Osteocyte (in vitro differentiated cells): Measurements from ENCODE around the gene HMCES. TPM values are rescaled to one million over a fixed set of nuclear protein-coding genes. Genes with fewer than 3 reads are reported as not detected.

Experiments used
- DNase-seq: peaks from one replicate; pipeline ENCODE4 v3.0.0; 2021; ENCODE audit warnings: mixed read lengths; ENCODE audit not compliant: unreplicated experiment; ENCODE audit errors: extremely low spot score
- H3K27ac Mint-ChIP-seq: one replicate; pipeline ENCODE4 v1.8.0; 2021; ENCODE audit warnings: mild to moderate bottlenecking, mixed read lengths; ENCODE audit not compliant: unreplicated experiment
- H3K27me3 Mint-ChIP-seq: one replicate; pipeline ENCODE4 v1.8.0; 2021; ENCODE audit warnings: mixed read lengths; ENCODE audit not compliant: unreplicated experiment
- H3K36me3 Mint-ChIP-seq: one replicate; pipeline ENCODE4 v1.8.0; 2021; ENCODE audit warnings: mixed read lengths; ENCODE audit not compliant: unreplicated experiment
- H3K4me1 Mint-ChIP-seq: one replicate; pipeline ENCODE4 v1.8.0; 2021; ENCODE audit warnings: mixed read lengths; ENCODE audit not compliant: unreplicated experiment
- H3K4me3 Mint-ChIP-seq: one replicate; pipeline ENCODE4 v1.8.0; 2021; ENCODE audit warnings: mild to moderate bottlenecking, moderate library complexity, mixed read lengths; ENCODE audit not compliant: unreplicated experiment
- H3K9me3 Mint-ChIP-seq: one replicate; pipeline ENCODE4 v1.8.0; 2021; ENCODE audit warnings: mixed read lengths; ENCODE audit not compliant: unreplicated experiment
- total RNA-seq: library from RNA; stranded (reverse); gene quantifications from 2 replicates; pipeline ENCODE4 v1.2.1, GENCODE V29; 2021
- TF ChIP-seq, protein P1 (sequence below): fragments of 200-600 bp; sonication (generic); IDR thresholded peaks from 2 replicates; pipeline ENCODE4 v1.5.0; 2021; ENCODE audit warnings: antibody characterized with exemption, mild to moderate bottlenecking, moderate library complexity

Gene HMCES
- total RNA-seq, 1 donor from 2014 or later = 24.7 TPM

DNA sequence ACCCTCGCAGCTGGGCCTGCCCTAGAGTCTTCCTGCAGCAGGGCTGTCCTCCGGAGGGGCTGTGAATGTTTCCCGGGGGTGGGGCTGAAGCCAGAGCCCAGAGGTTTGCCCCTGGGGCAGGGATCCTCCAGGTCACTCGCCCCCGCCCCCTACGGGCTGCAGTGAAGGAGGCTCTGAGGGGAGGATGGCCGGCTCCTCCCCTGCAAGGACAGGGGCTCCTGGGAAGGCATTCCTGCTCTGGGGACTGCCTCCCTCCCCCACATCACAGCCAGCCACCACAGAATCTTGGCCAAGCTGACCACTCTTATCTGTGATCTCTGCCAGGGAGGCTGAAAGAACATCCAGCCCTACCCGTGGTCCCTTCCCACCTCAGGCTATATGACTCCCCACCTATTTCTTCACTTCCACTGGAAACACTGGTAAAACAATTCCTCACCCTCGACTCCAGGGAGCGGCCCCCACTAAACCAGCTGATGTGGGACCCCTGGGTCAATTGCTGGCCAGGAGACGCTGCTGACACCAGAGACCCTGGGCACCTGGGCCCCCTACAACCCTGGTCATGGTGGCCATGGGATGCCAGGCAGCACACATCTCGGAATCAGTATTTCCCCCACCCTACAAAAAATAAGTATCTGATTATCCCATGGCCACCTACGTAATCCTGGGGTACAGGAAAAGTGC lies 66.0 kb downstream of the HMCES start:
- Mint-ChIP-seq H3K4me3 (no peak overlapping the region), H3K4me1 (peaks cover 4% of the 10 kb centered on the region), H3K27ac (no peak overlapping the region), H3K36me3 (no peaks in the 10 kb centered on the region), H3K9me3 (no peaks in the 10 kb centered on the region), H3K27me3 (peaks cover 10% of the 10 kb centered on the region)
- no peak for DNase-seq
- TF ChIP-seq, protein P1, sequence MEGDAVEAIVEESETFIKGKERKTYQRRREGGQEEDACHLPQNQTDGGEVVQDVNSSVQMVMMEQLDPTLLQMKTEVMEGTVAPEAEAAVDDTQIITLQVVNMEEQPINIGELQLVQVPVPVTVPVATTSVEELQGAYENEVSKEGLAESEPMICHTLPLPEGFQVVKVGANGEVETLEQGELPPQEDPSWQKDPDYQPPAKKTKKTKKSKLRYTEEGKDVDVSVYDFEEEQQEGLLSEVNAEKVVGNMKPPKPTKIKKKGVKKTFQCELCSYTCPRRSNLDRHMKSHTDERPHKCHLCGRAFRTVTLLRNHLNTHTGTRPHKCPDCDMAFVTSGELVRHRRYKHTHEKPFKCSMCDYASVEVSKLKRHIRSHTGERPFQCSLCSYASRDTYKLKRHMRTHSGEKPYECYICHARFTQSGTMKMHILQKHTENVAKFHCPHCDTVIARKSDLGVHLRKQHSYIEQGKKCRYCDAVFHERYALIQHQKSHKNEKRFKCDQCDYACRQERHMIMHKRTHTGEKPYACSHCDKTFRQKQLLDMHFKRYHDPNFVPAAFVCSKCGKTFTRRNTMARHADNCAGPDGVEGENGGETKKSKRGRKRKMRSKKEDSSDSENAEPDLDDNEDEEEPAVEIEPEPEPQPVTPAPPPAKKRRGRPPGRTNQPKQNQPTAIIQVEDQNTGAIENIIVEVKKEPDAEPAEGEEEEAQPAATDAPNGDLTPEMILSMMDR = no peak

DNA sequence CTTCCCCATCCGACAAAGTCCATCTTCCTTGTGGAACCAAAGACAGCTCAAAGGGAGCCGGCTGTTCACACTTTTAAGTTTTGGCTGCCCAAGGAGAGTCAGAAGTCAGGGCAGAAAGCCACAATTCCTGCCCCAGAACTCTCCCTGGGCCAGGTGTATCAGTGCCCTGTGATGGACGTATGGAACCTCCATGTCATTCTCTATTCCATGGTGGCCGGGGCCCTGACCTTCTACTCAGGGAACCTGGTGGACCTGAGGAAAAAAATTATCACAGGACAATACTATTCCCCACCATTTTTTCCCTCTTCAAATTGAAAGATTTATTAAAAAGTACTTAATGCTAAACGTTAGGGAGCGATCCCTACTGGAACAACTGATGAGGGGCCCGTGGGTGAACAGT lies 66.6 kb downstream of the HMCES start:
- H3K36me3 Mint-ChIP-seq = no peaks in the 10 kb centered on the region
- TF ChIP-seq, protein P1 = no peak
- no peak for DNase-seq
- no peaks in the 10 kb centered on the region for H3K9me3 Mint-ChIP-seq
- H3K4me3 Mint-ChIP-seq = no peak overlapping the region
- H3K27me3 Mint-ChIP-seq = peaks cover 10% of the 10 kb centered on the region
- no peak overlapping the region for H3K27ac Mint-ChIP-seq
- peaks cover 4% of the 10 kb centered on the region for H3K4me1 Mint-ChIP-seq

GRCh38 chr3:129345971-129346370 lies 67.3 kb downstream of the HMCES start:
- H3K27ac Mint-ChIP-seq = no peak overlapping the region
- peaks cover 10% of the 10 kb centered on the region for H3K27me3 Mint-ChIP-seq
- H3K36me3 Mint-ChIP-seq = no peaks in the 10 kb centered on the region
- no peak for DNase-seq
- H3K9me3 Mint-ChIP-seq = no peaks in the 10 kb centered on the region
- peaks cover 4% of the 10 kb centered on the region for H3K4me1 Mint-ChIP-seq
- TF ChIP-seq, protein P1 = no peak
- H3K4me3 Mint-ChIP-seq = no peak overlapping the region

DNA sequence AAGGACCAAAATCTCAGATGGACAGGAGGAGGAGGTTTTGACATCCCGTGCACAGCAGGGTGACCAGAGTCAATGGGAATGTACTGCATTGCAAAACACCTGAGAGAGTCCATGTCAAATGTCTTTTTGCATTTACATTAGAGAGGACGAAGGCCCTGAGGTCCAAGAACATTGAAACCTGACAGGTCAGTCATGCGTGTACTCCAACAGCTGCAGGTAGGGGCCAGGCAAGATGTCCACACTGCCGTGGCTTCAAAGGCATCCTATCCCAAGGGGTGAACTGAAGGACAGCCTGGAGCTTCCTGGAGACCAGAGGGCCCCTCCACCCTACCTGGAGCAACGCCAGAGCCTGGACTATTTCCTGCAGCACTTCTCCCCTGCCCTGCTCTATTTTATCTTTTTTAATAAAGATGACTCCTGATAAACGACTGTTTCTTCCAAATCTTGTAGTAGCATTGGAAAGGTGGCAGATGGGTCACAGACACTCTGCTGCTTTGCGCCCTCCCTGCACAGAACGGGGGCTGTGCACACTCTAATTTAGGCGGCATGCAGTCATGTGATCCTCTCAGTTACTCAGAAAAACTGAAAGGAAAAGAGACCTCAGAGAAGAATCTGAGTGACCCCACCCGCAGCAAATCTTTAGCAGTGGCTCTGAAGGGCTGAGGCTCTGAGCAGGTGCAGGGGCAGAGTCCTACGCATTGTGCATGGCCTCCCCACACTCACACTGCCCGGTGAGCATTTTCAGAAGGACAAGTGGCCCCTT lies 68.2 kb downstream of the HMCES start:
- Mint-ChIP-seq H3K4me1 (peaks cover 4% of the 10 kb centered on the region), H3K9me3 (no peaks in the 10 kb centered on the region), H3K36me3 (no peaks in the 10 kb centered on the region), H3K4me3 (no peak overlapping the region), H3K27me3 (peaks cover 10% of the 10 kb centered on the region), H3K27ac (no peak overlapping the region)
- TF ChIP-seq, protein P1 = no peak
- DNase-seq = no peak

DNA sequence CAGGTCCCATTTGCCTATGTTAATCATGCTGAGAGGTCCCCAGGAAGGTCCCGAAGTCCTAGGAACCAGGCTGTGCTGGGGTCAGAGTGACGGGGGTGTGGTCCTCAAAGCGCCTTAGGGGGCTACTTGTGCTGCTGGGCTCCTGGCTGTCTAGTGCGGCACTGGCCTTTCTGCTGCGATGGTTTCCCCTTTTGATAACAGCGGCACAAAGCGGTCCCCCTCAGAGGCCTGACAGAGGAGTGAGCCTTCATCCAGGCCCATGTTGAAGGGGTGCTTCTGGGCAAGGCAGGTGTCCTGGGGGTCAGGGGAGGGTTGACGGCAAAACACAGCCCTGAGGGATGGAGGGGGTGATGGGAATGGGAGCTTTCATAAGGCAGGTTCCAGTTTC lies 68.8 kb downstream of the HMCES start:
- no peak overlapping the region for H3K27ac Mint-ChIP-seq
- H3K4me3 Mint-ChIP-seq = no peak overlapping the region
- DNase-seq = no peak
- H3K9me3 Mint-ChIP-seq = no peaks in the 10 kb centered on the region
- no peaks in the 10 kb centered on the region for H3K36me3 Mint-ChIP-seq
- peaks cover 4% of the 10 kb centered on the region for H3K4me1 Mint-ChIP-seq
- peaks cover 10% of the 10 kb centered on the region for H3K27me3 Mint-ChIP-seq
- TF ChIP-seq, protein P1 = no peak
